H1 (cell line): ENCODE results near the gene MAP4K5. TPM values are rescaled to one million over a fixed set of nuclear protein-coding genes. Genes with fewer than 3 reads are reported as not detected.

Source experiments
- CTCF ChIA-PET: fragments of 300-600 bp; sonication (Branson Sonifier 250); formaldehyde crosslinking; loops from one replicate; lab custom pipeline; 2021; ENCODE audit not compliant: partially characterized antibody; lab: Charles Lee
- POLR2A ChIA-PET: fragments of 300-600 bp; sonication (Branson Sonifier 250); formaldehyde crosslinking; loops from one replicate; lab custom pipeline; 2021; ENCODE audit warnings: inconsistent platforms; ENCODE audit not compliant: partially characterized antibody; lab: Charles Lee
- DNase-seq, 2 experiments: peaks; one replicate each; pipeline versions ENCODE4 v3.0.0 to v3.0.0-alpha.2; 2010 to 2022; ENCODE audit warnings: low spot score in 2 of 2, low read depth in 1 of 2, mixed read lengths in 1 of 2
- FAIRE-seq: peaks from 2 replicates; lab custom pipeline; 2011; peaks lifted over from hg19 to GRCh38; lab: Jason Lieb, UNC
- H2AFZ ChIP-seq: 2 replicates; pipeline ENCODE4 v1.8.1; 2012; ENCODE audit warnings: low read length, inconsistent platforms
- H2AK5ac ChIP-seq: 2 replicates; pipeline ENCODE4 v1.6.1; 2013; ENCODE audit warnings: low read depth, low read length
- H2BK120ac ChIP-seq: replicated peaks from 2 replicates; pipeline ENCODE3; 2013; ENCODE audit warnings: low read depth, low read length, inconsistent platforms
- H2BK12ac ChIP-seq: 2 replicates; pipeline ENCODE4 v1.6.1; 2013; ENCODE audit warnings: low read depth, low read length
- H2BK15ac ChIP-seq: 2 replicates; pipeline ENCODE4 v1.6.1; 2013; ENCODE audit warnings: low read length
- H2BK20ac ChIP-seq: 2 replicates; pipeline ENCODE4 v1.6.1; 2013; ENCODE audit warnings: low read length
- H2BK5ac ChIP-seq: 2 replicates; pipeline ENCODE4 v1.6.1; 2013; ENCODE audit warnings: low read depth, low read length
- H3K14ac ChIP-seq: 2 replicates; pipeline ENCODE4 v1.6.1; 2013; ENCODE audit warnings: inconsistent platforms; ENCODE audit not compliant: insufficient read length
- H3K18ac ChIP-seq: 2 replicates; pipeline ENCODE4 v1.6.1; 2013; ENCODE audit warnings: low read length; ENCODE audit errors: extremely low read depth
- H3K23ac ChIP-seq: 2 replicates; pipeline ENCODE4 v1.6.1; 2013; ENCODE audit warnings: inconsistent platforms; ENCODE audit not compliant: insufficient read length
- H3K23me2 ChIP-seq: 2 replicates; pipeline ENCODE4 v1.6.1; 2013; ENCODE audit warnings: low read depth, low read length
- H3K27ac ChIP-seq: 2 replicates; pipeline ENCODE4 v1.6.1; 2011; ENCODE audit warnings: low read depth, low read length, inconsistent platforms
- H3K27me3 ChIP-seq, 4 experiments: replicated peaks in 1 of 4; 1 replicate in 1 of 4; 2 replicates in 3 of 4; pipeline versions ENCODE4 v1.6.1 to v1.8.1; 2011 to 2013; ENCODE audit warnings: low read length in 3 of 4, mild to moderate bottlenecking in 3 of 4, inconsistent platforms in 2 of 4, mixed read lengths in 2 of 4, moderate library complexity in 1 of 4; ENCODE audit not compliant: control insufficient read depth in 3 of 4, insufficient read depth in 3 of 4; ENCODE audit errors: extremely low read depth in 1 of 4
- H3K36me3 ChIP-seq, 4 experiments: 2 replicates each; pipeline versions ENCODE4 v1.6.1 to v1.8.1; 2011 to 2013; ENCODE audit warnings: mild to moderate bottlenecking in 4 of 4, low read length in 3 of 4, moderate library complexity in 2 of 4, control low read depth in 1 of 4, inconsistent platforms in 1 of 4; ENCODE audit not compliant: insufficient read depth in 4 of 4, control insufficient read depth in 2 of 4
- H3K4ac ChIP-seq: replicated peaks from 2 replicates; pipeline ENCODE3; 2013; ENCODE audit warnings: low read length, low read depth, mixed read lengths, inconsistent platforms; ENCODE audit not compliant: insufficient read length
- H3K4me1 ChIP-seq, 4 experiments: replicated peaks in 1 of 4; 1 replicate in 1 of 4; 2 replicates in 3 of 4; pipeline versions ENCODE4 v1.6.1 to v1.8.1; 2011 to 2013; ENCODE audit warnings: low read length in 3 of 4, inconsistent platforms in 2 of 4, mixed read lengths in 1 of 4; ENCODE audit not compliant: insufficient read depth in 4 of 4, control insufficient read depth in 3 of 4
- H3K4me2 ChIP-seq, 2 experiments: 2 replicates each; pipeline versions ENCODE4 v1.6.1 to v1.8.1; 2011 to 2013; ENCODE audit warnings: low read depth in 2 of 2, low read length in 2 of 2, control low read depth in 1 of 2, inconsistent platforms in 1 of 2, mild to moderate bottlenecking in 1 of 2; ENCODE audit not compliant: insufficient read depth in 1 of 2
- H3K4me3 ChIP-seq, 4 experiments: fragments of 200-600, 300-600 bp in 1 of 4; sonication (generic), shearing (Covaris generic), sonication (Bioruptor Twin) in 1 of 4; 2 replicates each; pipeline versions ENCODE4 v1.5.1 to v1.8.1; 2011 to 2016; ENCODE audit warnings: low read length in 4 of 4, low read depth in 3 of 4, control low read depth in 2 of 4, inconsistent platforms in 2 of 4, mild to moderate bottlenecking in 2 of 4, mixed read lengths in 1 of 4, moderate library complexity in 1 of 4; ENCODE audit not compliant: insufficient read depth in 2 of 4; ENCODE audit errors: extremely low read depth in 1 of 4
- H3K56ac ChIP-seq: replicated peaks from 2 replicates; pipeline ENCODE3; 2013; ENCODE audit warnings: low read depth, mild to moderate bottlenecking, mixed read lengths, low read length, inconsistent platforms; ENCODE audit not compliant: insufficient read length
- H3K79me1 ChIP-seq: 2 replicates; pipeline ENCODE4 v1.6.1; 2013; ENCODE audit warnings: low read depth, low read length, control low read depth
- H3K79me2 ChIP-seq, 2 experiments: 2 replicates each; pipeline versions ENCODE4 v1.6.1 to v1.8.1; 2012 to 2013; ENCODE audit warnings: low read length in 2 of 2, mild to moderate bottlenecking in 2 of 2, inconsistent platforms in 1 of 2; ENCODE audit not compliant: insufficient read depth in 2 of 2, control insufficient read depth in 1 of 2
- H3K9ac ChIP-seq, 4 experiments: replicated peaks in 1 of 4; 1 replicate in 1 of 4; 2 replicates in 3 of 4; pipeline versions ENCODE4 v1.6.1 to v1.8.1; 2011 to 2013; ENCODE audit warnings: low read depth in 3 of 4, low read length in 3 of 4, control low read depth in 2 of 4, mild to moderate bottlenecking in 2 of 4, moderate library complexity in 2 of 4, inconsistent platforms in 1 of 4; ENCODE audit errors: extremely low read depth in 1 of 4
- H3K9me3 ChIP-seq, 2 experiments: 2 replicates each; pipeline versions ENCODE4 v1.6.1 to v1.8.1; 2012 to 2013; ENCODE audit warnings: mild to moderate bottlenecking in 2 of 2, moderate library complexity in 2 of 2, control low read depth in 1 of 2, inconsistent platforms in 1 of 2, low read depth in 1 of 2, low read length in 1 of 2, mixed read lengths in 1 of 2; ENCODE audit not compliant: insufficient read depth in 2 of 2
- H4K20me1 ChIP-seq, 2 experiments: replicated peaks in 1 of 2; 2 replicates each; pipeline versions ENCODE3 to v1.8.1; 2011 to 2013; ENCODE audit warnings: inconsistent platforms in 2 of 2, low read length in 2 of 2, mild to moderate bottlenecking in 1 of 2; ENCODE audit not compliant: insufficient read depth in 2 of 2, control insufficient read depth in 1 of 2
- H4K5ac ChIP-seq: 2 replicates; pipeline ENCODE4 v1.6.1; 2013; ENCODE audit warnings: low read length, low read depth, mixed read lengths, inconsistent platforms; ENCODE audit not compliant: insufficient read length
- H4K8ac ChIP-seq: 2 replicates; pipeline ENCODE4 v1.8.0; 2013; ENCODE audit warnings: mild to moderate bottlenecking, moderate library complexity, low read length, inconsistent platforms; ENCODE audit not compliant: insufficient read depth; ENCODE audit errors: extremely low read depth
- H4K91ac ChIP-seq: replicated peaks from 2 replicates; pipeline ENCODE3; 2013; ENCODE audit warnings: low read length, mixed read lengths, inconsistent platforms; ENCODE audit not compliant: insufficient read length
- POLR2A ChIP-seq, 2 experiments: IDR thresholded peaks; 1 replicate in 1 of 2; 2 replicates in 1 of 2; pipeline ENCODE4 v1.6.1; 2011; ENCODE audit warnings: low read depth in 2 of 2, low read length in 2 of 2, mild to moderate bottlenecking in 2 of 2; ENCODE audit errors: control extremely low read depth in 1 of 2
- SP4 ChIP-seq: IDR thresholded peaks from 2 replicates; pipeline ENCODE4 v1.6.1; 2012; ENCODE audit warnings: low read length, inconsistent platforms
- WGBS, 2 experiments: shearing (Covaris generic) in 1 of 2; methylation state at CpG; one replicate each; pipeline versions ENCODE4 v1.1.6 to v1.1.7; 2013 to 2015; ENCODE audit warnings: low lambda C conversion rate in 2 of 2, mixed read lengths in 2 of 2, inconsistent platforms in 1 of 2, low coverage in 1 of 2, missing lambda C conversion rate in 1 of 2; ENCODE audit not compliant: insufficient replicate concordance in 2 of 2, insufficient coverage in 1 of 2, insufficient read length in 1 of 2; ENCODE audit errors: extremely low coverage in 1 of 2, missing lambda C conversion rate in 1 of 2; 5-methylcytosine and 5-hydroxymethylcytosine counted together
- polyA plus RNA-seq, 7 experiments: library from polyadenylated mRNA; depleted of rRNA in 3 of 7; stranded (reverse) in 5 of 7; unstranded in 2 of 7; fragments of >200 nt in 5 of 7; fragments of 200-250 nt in 2 of 7; gene quantifications; 1 replicate in 5 of 7; 2 replicates in 1 of 7; 4 replicates in 1 of 7; pipeline versions ENCODE4 v1.2.1 to v1.2.3, GENCODE V29; 2011 to 2013; ENCODE audit warnings: missing spikeins in 2 of 7, mixed read lengths in 2 of 7
- total RNA-seq: library from RNA; stranded (reverse); fragmentation: NEBNext Ultra II Directional; extraction: Animal tissue kit (Norgen Biotek cat#: 25700); gene quantifications from 2 replicates; pipeline ENCODE4 v1.2.1, GENCODE V29; 2021

Gene MAP4K5
- total and polyA plus RNA-seq, 2 of the 8 experiments (the other 6 are each of a cell fraction or from before 2014, with no cell fraction given), result 7.6 to 34.5 TPM

DNA sequence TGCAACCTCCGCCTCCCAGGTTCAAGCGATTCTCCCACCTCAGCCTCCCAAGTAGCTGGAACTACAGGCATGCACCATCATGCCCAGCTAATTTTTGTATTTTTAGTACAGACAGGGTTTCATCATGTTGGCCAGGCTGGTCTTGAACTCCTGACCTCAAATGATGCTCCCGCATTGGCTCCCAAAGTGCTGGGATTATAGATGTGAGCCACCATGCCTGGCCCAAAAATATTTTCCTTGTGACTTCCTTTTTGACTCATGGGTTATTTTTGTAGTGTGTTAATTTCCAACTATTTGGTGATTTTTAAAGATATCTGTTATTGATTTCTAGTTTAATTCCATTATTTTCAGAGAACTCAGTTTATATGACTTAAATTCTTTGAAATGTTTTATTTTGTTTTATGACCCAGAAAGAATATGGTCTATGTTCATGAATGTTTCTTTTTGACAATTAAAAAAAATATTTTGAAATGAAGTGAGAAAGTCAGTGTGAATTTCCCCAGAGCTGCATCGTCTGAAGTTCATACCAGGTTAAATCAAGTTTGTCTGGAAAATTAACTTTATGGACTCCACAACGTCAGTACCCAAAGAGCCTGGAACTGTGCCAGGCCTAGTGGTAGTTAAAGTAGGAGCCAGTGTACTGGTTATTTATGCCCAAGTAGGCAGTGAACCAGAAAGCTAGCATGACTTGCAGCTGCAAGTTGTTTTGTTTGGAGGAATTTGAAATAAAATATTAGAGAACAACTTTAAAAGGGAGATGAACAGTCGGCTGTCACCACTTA lies 132.9 kb downstream of the MAP4K5 start:
- H3K27ac ChIP-seq, result no peak overlapping the region
- H3K23ac ChIP-seq, result no peak overlapping the region
- H2BK120ac ChIP-seq, result peak overlapping the region; percentile 39
- H2AFZ ChIP-seq, result no peak overlapping the region
- WGBS, 2 experiments, result 92% methylated on average over 6 of the region's 6 CpGs; no CpG with 5 or more reads in 1 of the 2 experiments
- no peak overlapping the region for H3K18ac ChIP-seq
- no peak overlapping the region for H2BK12ac ChIP-seq
- H4K8ac ChIP-seq, result no peak overlapping the region
- TF ChIP-seq POLR2A (IDR thresholded peaks at IDR 0.05; ENCODE audit: control extremely low read depth in 1 of 2, low read depth in 2 of 2, low read length in 2 of 2), result no peak
- no peak for TF ChIP-seq SP4
- TF ChIP-seq, all 59 proteins: peak for 0
- Histone ChIP-seq H3K36me3 (no peaks in the 10 kb centered on the region), H4K20me1 (no peaks in the 10 kb centered on the region), H2BK15ac (no peak overlapping the region), H3K56ac (no peak overlapping the region), H3K79me1 (no peaks in the 10 kb centered on the region), H3K4ac (no peak overlapping the region), H3K4me2 (no peak overlapping the region), H3K27me3 (peaks cover 0 to 14% (median 9%) of the 10 kb centered on the region in 4 experiments; a peak in 4 of 7 replicates), H2AK5ac (no peak overlapping the region), H3K9me3 (no peaks in the 10 kb centered on the region), H2BK20ac (no peak overlapping the region), H3K4me1 (peaks cover 4 to 12% (median 7%) of the 10 kb centered on the region in 4 experiments; a peak in 6 of 7 replicates), H3K79me2 (no peaks in the 10 kb centered on the region), H3K4me3 (no peak overlapping the region), H2BK5ac (no peak overlapping the region), H3K14ac (no peak overlapping the region), H3K9ac (no peak overlapping the region), H4K5ac (no peak overlapping the region), H3K23me2 (peaks cover 11% of the 10 kb centered on the region), H4K91ac (no peak overlapping the region)
- no peak for FAIRE-seq
- CTCF ChIA-PET, result interaction anchor here (1.4 to 1.9 kb wide), 3 partner anchors 55 to 133 kb away, joined by 3 to 5 read pairs (median 4); partner anchors contain the start of gene MAP4K5
- DNase-seq, result no peak
- POLR2A ChIA-PET, result interaction anchor here (1.0 kb wide), 1 partner anchor 11 kb away, joined by 3 read pairs; no protein-coding TSS in a partner anchor
